Activated naive CD4-positive, alpha-beta T cell treated with anti-CD3 and anti-CD28 coated beads, Interleukin-2, amount 10 ng/mL, durations not matched to agents 7 days and 5 days (primary cell): ENCODE measurements around the gene CADPS.
"Not testable (repeated sequence)": the region's sequence is repeated elsewhere in the genome, so short reads cannot be mapped to it uniquely, and the experiment has no call there.

Experiments used
- CTCF ChIA-PET: fragments of 350-600 bp; sonication (Branson Sonifier 250); formaldehyde crosslinking; loops from one replicate; lab custom pipeline; 2021; ENCODE audit warnings: antibody characterized with exemption; lab: Charles Lee
- DNase-seq: peaks from one replicate; pipeline ENCODE4 v3.0.0-alpha.2; 2020
- H3K27ac Mint-ChIP-seq: one replicate; pipeline ENCODE4 v1.8.0; 2021; ENCODE audit warnings: mild to moderate bottlenecking, moderate library complexity, mixed read lengths
- H3K27me3 Mint-ChIP-seq: one replicate; pipeline ENCODE4 v1.8.0; 2021; ENCODE audit warnings: mild to moderate bottlenecking, mixed read lengths
- H3K36me3 Mint-ChIP-seq: one replicate; pipeline ENCODE4 v1.8.0; 2021; ENCODE audit warnings: mixed read lengths
- H3K4me1 Mint-ChIP-seq: one replicate; pipeline ENCODE4 v1.8.0; 2021; ENCODE audit warnings: mixed read lengths
- H3K4me3 Mint-ChIP-seq: one replicate; pipeline ENCODE4 v1.8.0; 2021; ENCODE audit warnings: mild to moderate bottlenecking, moderate library complexity, mixed read lengths
- H3K9me3 Mint-ChIP-seq: one replicate; pipeline ENCODE4 v1.8.0; 2021; ENCODE audit warnings: mixed read lengths

CADPS gene

GRCh38 chr3:62601238-62602070 lies 273.8 kb downstream of the CADPS start:
- no peak for DNase-seq
- H3K4me1 Mint-ChIP-seq, result no peaks in the 10 kb centered on the region
- H3K9me3 Mint-ChIP-seq, result no peaks in the 10 kb centered on the region
- H3K4me3 Mint-ChIP-seq, result no peak overlapping the region
- CTCF ChIA-PET, result no interaction called here
- H3K36me3 Mint-ChIP-seq, result no peaks in the 10 kb centered on the region
- H3K27me3 Mint-ChIP-seq, result peaks cover 3% of the 10 kb centered on the region
- no peak overlapping the region for H3K27ac Mint-ChIP-seq

GRCh38 chr3:62600033-62600432 lies 275.2 kb downstream of the CADPS start:
- Mint-ChIP-seq H3K27me3 (no peaks in the 10 kb centered on the region), H3K4me3 (no peak overlapping the region), H3K27ac (no peak overlapping the region), H3K36me3 (no peaks in the 10 kb centered on the region), H3K4me1 (no peaks in the 10 kb centered on the region), H3K9me3 (no peaks in the 10 kb centered on the region)
- CTCF ChIA-PET, result no interaction called here
- DNase-seq, result no peak

- Mint-ChIP-seq H3K9me3 (no peaks in the 10 kb centered on the region), H3K27me3 (no peaks in the 10 kb centered on the region), H3K36me3 (no peaks in the 10 kb centered on the region), H3K27ac (no peak overlapping the region), H3K4me3 (no peak overlapping the region), H3K4me1 (no peaks in the 10 kb centered on the region)
- DNase-seq, result no peak
- CTCF ChIA-PET, result no interaction called here
These were observed 277.7 kb downstream of the CADPS start for GRCh38 chr3:62597491-62597890.

DNA sequence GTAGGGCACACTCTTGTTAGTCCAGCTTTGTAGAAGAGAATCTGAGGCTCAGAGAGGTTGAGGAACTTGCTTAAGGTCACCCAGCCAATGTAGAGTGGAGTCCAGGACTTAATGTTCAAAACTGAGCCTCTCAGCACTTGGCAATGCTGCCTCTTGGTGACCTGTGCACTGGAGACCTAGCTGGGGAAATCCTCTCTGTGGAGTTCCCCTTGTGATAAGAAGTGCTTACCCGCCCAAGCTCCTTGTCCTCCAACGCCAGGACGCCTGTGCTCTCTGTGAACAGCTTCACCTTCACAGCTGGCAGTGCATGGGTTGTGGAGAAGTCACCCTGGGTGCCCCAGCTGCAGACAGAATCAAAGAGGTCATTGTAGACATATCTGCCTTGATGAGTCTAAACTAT lies 282.8 kb downstream of the CADPS start:
- H3K4me3 Mint-ChIP-seq, result no peak overlapping the region
- no peaks in the 10 kb centered on the region for H3K36me3 Mint-ChIP-seq
- H3K27ac Mint-ChIP-seq, result no peak overlapping the region
- no peaks in the 10 kb centered on the region for H3K9me3 Mint-ChIP-seq
- no peaks in the 10 kb centered on the region for H3K27me3 Mint-ChIP-seq
- no peaks in the 10 kb centered on the region for H3K4me1 Mint-ChIP-seq
- CTCF ChIA-PET, result no interaction called here
- no peak for DNase-seq

- CTCF ChIA-PET, result no interaction called here
- Mint-ChIP-seq H3K9me3 (no peaks in the 10 kb centered on the region), H3K27me3 (no peaks in the 10 kb centered on the region), H3K4me1 (no peaks in the 10 kb centered on the region), H3K36me3 (no peaks in the 10 kb centered on the region), H3K4me3 (no peak overlapping the region), H3K27ac (no peak overlapping the region)
- DNase-seq, result no peak
These were observed 286.1 kb downstream of the CADPS start for GRCh38 chr3:62589078-62589477.

- Mint-ChIP-seq H3K27ac (no peak overlapping the region), H3K4me1 (no peaks in the 10 kb centered on the region), H3K36me3 (no peaks in the 10 kb centered on the region), H3K9me3 (no peaks in the 10 kb centered on the region), H3K27me3 (no peaks in the 10 kb centered on the region), H3K4me3 (no peak overlapping the region)
- CTCF ChIA-PET, result no interaction called here
- no peak for DNase-seq
These were observed 287.6 kb downstream of the CADPS start for GRCh38 chr3:62587579-62588031.

- CTCF ChIA-PET, result no interaction called here
- no peak for DNase-seq
These were observed 288.0 kb downstream of the CADPS start for GRCh38 chr3:62587169-62587568.

DNA sequence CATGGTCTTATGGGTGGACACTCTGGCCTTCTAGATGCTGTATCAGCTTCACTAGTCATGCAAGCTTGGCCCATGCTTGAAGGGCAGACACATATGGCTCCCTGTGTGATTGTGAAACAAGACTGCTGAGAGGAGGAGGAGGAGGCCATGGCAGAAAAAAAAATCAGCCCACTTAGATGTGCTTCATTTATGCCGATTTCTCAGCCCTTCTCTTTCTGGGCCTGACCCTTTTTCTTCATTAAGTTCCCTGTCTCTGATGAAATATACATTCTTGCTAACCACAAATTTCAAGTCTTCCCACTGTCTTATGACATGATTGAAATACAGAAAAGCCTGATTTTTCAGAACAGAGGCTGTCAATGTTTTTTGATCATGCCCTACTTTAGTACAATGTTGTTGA lies 288.9 kb downstream of the CADPS start:
- H3K27ac Mint-ChIP-seq, result no peak overlapping the region
- no peaks in the 10 kb centered on the region for H3K27me3 Mint-ChIP-seq
- H3K9me3 Mint-ChIP-seq, result no peaks in the 10 kb centered on the region
- no peaks in the 10 kb centered on the region for H3K36me3 Mint-ChIP-seq
- DNase-seq, result no peak
- no peak overlapping the region for H3K4me3 Mint-ChIP-seq
- H3K4me1 Mint-ChIP-seq, result no peaks in the 10 kb centered on the region
- CTCF ChIA-PET, result no interaction called here

More at GRCh38 chr3:62587169-62587568, 288.0 kb downstream of the CADPS start:
- Mint-ChIP-seq H3K27me3 (no peaks in the 10 kb centered on the region), H3K4me3 (no peak overlapping the region), H3K27ac (no peak overlapping the region), H3K9me3 (no peaks in the 10 kb centered on the region), H3K4me1 (no peaks in the 10 kb centered on the region), H3K36me3 (no peaks in the 10 kb centered on the region)

DNA sequence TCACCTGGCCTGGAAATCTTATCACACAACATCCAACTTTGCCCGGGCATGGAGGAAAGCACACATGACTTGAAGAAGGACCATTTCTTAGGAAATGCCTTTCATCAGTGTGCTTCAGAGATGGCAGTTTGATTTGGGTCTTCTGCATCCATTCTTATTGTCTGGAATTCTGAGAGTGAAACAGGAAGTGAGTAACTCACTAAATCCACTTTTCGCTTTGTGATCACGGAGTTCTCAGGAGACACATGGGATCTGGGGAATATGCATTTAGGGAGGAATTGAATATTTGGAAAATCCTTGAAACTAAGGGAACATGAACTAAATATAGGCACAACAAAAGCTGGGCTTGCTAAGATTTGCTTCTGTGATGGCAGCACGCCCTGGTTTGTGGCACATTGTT lies 289.4 kb downstream of the CADPS start:
- H3K4me1 Mint-ChIP-seq, result no peaks in the 10 kb centered on the region
- no peak for DNase-seq
- no peaks in the 10 kb centered on the region for H3K27me3 Mint-ChIP-seq
- H3K9me3 Mint-ChIP-seq, result no peaks in the 10 kb centered on the region
- CTCF ChIA-PET, result no interaction called here
- H3K36me3 Mint-ChIP-seq, result no peaks in the 10 kb centered on the region
- no peak overlapping the region for H3K4me3 Mint-ChIP-seq
- no peak overlapping the region for H3K27ac Mint-ChIP-seq

- H3K4me1 Mint-ChIP-seq, result no peaks in the 10 kb centered on the region
- H3K27me3 Mint-ChIP-seq, result no peaks in the 10 kb centered on the region
- H3K27ac Mint-ChIP-seq, result no peak overlapping the region
- no peaks in the 10 kb centered on the region for H3K36me3 Mint-ChIP-seq
- DNase-seq, result no peak
- no peak overlapping the region for H3K4me3 Mint-ChIP-seq
- CTCF ChIA-PET, result no interaction called here
- peaks cover 5% of the 10 kb centered on the region for H3K9me3 Mint-ChIP-seq
These were observed 290.6 kb downstream of the CADPS start for GRCh38 chr3:62584636-62585035.

GRCh38 chr3:62582495-62583172 lies 292.6 kb downstream of the CADPS start:
- Mint-ChIP-seq H3K27me3 (no peaks in the 10 kb centered on the region), H3K9me3 (peaks cover 11% of the 10 kb centered on the region), H3K27ac (no peak overlapping the region), H3K4me3 (no peak overlapping the region), H3K4me1 (no peaks in the 10 kb centered on the region), H3K36me3 (no peaks in the 10 kb centered on the region)
- CTCF ChIA-PET, result no interaction called here
- DNase-seq, result no peak

GRCh38 chr3:62580485-62580884 lies 294.7 kb downstream of the CADPS start:
- H3K27me3 Mint-ChIP-seq, H3K36me3 Mint-ChIP-seq, CTCF ChIA-PET, DNase-seq, H3K4me1 Mint-ChIP-seq, H3K27ac Mint-ChIP-seq, H3K4me3 Mint-ChIP-seq: not testable (repeated sequence)
- peaks cover 13% of the 10 kb centered on the region for H3K9me3 Mint-ChIP-seq

- CTCF ChIA-PET, result no interaction called here
These were observed 298.1 kb downstream of the CADPS start for GRCh38 chr3:62577153-62577552.

GRCh38 chr3:62574266-62574898 lies 300.8 kb downstream of the CADPS start:
- H3K9me3 Mint-ChIP-seq, result peaks cover 5% of the 10 kb centered on the region
- H3K4me1 Mint-ChIP-seq, result no peaks in the 10 kb centered on the region
- H3K4me3 Mint-ChIP-seq, result no peak overlapping the region
- DNase-seq, result no peak
- H3K36me3 Mint-ChIP-seq, result no peaks in the 10 kb centered on the region
- CTCF ChIA-PET, result no interaction called here
- no peaks in the 10 kb centered on the region for H3K27me3 Mint-ChIP-seq
- H3K27ac Mint-ChIP-seq, result no peak overlapping the region

More at GRCh38 chr3:62577153-62577552, 298.1 kb downstream of the CADPS start:
- Mint-ChIP-seq H3K4me3 (no peak overlapping the region), H3K27ac (no peak overlapping the region), H3K4me1 (no peaks in the 10 kb centered on the region), H3K27me3 (no peaks in the 10 kb centered on the region), H3K36me3 (no peaks in the 10 kb centered on the region), H3K9me3 (peaks cover 13% of the 10 kb centered on the region)
- DNase-seq, result no peak
